IPS-11a (cell line): Measurements from ENCODE around the gene TBC1D1.

ENCODE experiments used
- H3K4me3 ChIP-seq: one replicate; pipeline ENCODE4 v1.5.1; 2013; ENCODE audit warnings: low read depth, low read length, control low read depth

The TBC1D1 gene

GRCh38 chr4:38140643-38141203 is 249.8 kb downstream of the TBC1D1 start:
- H3K4me3 ChIP-seq, result no peak overlapping the region

- no peak overlapping the region for H3K4me3 ChIP-seq
Observed at GRCh38 chr4:38141808-38142500, 251.1 kb downstream of the TBC1D1 start.

GRCh38 chr4:38144031-38144430 is 253.1 kb downstream of the TBC1D1 start:
- H3K4me3 ChIP-seq, result no peak overlapping the region

- no peak overlapping the region for H3K4me3 ChIP-seq
Observed at GRCh38 chr4:38145033-38145678, 254.3 kb downstream of the TBC1D1 start.

GRCh38 chr4:38145741-38146140 is 254.9 kb downstream of the TBC1D1 start:
- no peak overlapping the region for H3K4me3 ChIP-seq

- no peak overlapping the region for H3K4me3 ChIP-seq
Observed at GRCh38 chr4:38146383-38146782, 255.5 kb downstream of the TBC1D1 start.

GRCh38 chr4:38149472-38149996 is 258.6 kb downstream of the TBC1D1 start:
- H3K4me3 ChIP-seq, result no peak overlapping the region

- no peak overlapping the region for H3K4me3 ChIP-seq
Observed at GRCh38 chr4:38149997-38150671, 259.2 kb downstream of the TBC1D1 start.

GRCh38 chr4:38150766-38151165 is 259.9 kb downstream of the TBC1D1 start:
- no peak overlapping the region for H3K4me3 ChIP-seq

- no peak overlapping the region for H3K4me3 ChIP-seq
Observed at GRCh38 chr4:38151873-38152272, 261.0 kb downstream of the TBC1D1 start.

GRCh38 chr4:38152305-38152704 is 261.4 kb downstream of the TBC1D1 start:
- no peak overlapping the region for H3K4me3 ChIP-seq

- no peak overlapping the region for H3K4me3 ChIP-seq
Observed at GRCh38 chr4:38152721-38153386, 262.0 kb downstream of the TBC1D1 start.

- H3K4me3 ChIP-seq, result no peak overlapping the region
Observed at GRCh38 chr4:38153387-38153760, 262.5 kb downstream of the TBC1D1 start.

- no peak overlapping the region for H3K4me3 ChIP-seq
Observed at GRCh38 chr4:38154252-38154651, 263.4 kb downstream of the TBC1D1 start.

GRCh38 chr4:38154681-38155588 is 264.1 kb downstream of the TBC1D1 start:
- H3K4me3 ChIP-seq, result no peak overlapping the region

GRCh38 chr4:38155589-38156294 is 264.9 kb downstream of the TBC1D1 start:
- H3K4me3 ChIP-seq, result no peak overlapping the region

GRCh38 chr4:38157592-38157991 is 266.7 kb downstream of the TBC1D1 start:
- H3K4me3 ChIP-seq, result no peak overlapping the region

GRCh38 chr4:38160487-38161207 is 269.8 kb downstream of the TBC1D1 start:
- H3K4me3 ChIP-seq, result no peak overlapping the region
